DMS79 treated with DMSO at 0.1 percent for 48 hours (cell line): Measurements from ENCODE around the gene CRB1.

Source experiments
- DNase-seq: peaks from one replicate; lab custom pipeline; 2025; lab: John Stamatoyannopoulos, UW

The CRB1 gene

DNA sequence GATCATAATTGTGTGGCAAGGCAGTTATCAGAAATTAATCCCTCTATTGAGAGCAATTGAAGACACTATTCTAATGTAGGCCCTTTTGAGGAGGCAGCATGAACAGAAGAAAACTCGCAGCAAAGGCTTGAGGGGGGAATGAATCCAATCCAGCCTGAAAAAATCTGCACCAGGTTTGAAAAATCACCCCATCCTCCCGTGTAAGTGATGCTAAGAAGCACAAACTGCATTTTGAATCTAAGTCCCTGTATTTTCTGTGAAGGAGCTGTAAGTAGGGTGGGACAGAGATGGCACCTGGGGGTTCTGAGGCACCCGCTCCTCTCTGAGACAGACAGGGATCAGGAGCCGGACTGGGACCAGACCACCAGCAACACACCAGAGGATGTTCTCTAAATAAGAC is at the start of gene CRB1:
Gene CRB1 (plus strand): TSS at position 241 of the 400 bp plus-strand sequence. CDS start 161 bp downstream, outside the sequence.
- DNase-seq: no peak

DNA sequence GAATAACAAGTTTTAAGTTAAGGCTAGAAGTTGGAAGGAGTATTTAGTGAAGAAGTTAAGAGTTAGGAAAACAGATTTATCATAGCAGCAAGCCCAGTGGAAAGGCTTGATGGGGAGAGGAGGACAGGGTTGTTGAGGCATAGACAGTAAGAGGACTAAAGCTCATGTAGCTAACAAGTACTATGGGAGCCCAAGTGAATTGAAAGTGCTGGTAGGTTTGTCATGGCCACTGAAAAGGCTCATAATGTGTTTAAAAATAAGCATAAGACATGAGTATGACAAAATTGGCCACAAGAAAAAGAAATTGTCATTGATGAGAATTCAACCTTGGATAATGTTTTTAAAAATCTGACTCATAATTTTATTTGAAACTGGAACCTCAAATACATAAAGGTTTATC is 49.2 kb upstream of the CRB1 start:
- DNase-seq: no peak

DNA sequence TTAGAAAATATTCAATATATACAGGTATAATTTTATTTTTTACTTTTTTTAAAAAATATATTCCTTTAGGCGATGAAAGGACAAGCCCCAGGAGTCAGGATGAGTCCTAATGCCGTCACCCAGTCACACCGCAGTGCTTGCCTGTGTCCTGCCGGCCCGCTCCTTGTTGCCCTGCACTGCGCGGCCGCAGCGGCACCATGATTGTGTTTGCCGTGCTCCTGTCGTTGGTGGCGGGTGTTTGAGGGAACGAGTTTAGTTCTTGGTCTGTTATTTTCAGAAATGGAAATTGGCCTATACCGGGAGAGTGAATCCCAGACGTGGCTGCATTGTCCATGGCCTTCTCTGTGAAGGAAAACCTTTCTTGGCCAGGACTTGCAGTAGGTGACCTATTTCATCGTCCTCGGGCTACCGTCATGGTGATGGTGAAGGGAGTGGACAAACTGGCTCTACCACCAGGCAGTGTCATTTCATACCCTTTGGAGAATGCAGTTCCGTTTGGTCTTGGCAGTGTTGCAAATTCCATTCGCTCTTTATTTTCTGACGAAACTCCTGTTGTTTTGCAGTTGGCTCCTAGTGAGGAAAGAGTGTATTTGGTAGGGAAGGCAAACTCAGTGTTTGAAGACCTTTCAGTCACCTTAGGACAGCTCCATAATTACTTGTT is 45.9 kb upstream of the CRB1 start:
- DNase-seq: no peak

DNA sequence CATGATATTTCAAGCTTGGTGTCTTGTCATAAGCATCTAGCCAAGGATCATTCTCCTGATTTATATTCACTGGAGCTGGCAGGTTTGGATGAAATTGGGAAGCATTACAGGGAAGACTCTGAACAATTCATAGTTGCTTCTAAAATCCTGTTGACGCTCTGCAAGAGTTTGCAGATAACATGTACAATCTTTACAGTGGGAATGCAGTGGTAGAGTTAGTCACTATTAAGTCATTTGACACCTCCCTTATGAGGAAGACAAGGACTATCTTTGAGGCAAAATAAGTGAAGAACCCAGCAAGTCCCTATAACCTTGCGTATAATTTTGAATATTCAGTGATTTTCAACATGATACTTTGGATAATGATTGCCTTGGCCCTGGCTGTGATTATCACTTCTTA is 45.3 kb upstream of the CRB1 start:
- no peak for DNase-seq

- DNase-seq: no peak
These were observed 43.9 kb upstream of the CRB1 start for GRCh38 chr1:197224160-197224559.

- no peak for DNase-seq
These were observed 42.4 kb upstream of the CRB1 start for GRCh38 chr1:197225611-197226010.

DNA sequence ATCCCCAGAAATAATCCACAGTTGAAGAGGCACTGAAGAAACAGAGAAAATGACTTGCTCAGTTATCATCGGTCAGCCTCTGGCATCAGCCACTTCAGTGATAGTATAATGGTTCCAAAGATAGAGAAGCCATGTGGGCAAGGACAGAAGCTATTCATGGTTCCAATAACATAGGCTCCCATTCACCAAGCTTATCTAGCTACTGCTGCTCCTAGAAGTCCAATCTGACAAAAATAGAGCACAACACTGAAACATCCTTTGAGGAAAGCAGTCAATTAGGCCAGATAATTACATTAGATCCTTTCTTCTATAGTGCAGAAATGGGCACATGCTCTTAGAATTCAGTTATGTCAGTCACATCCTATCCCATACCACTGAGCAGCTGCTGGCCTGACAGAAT is 33.5 kb upstream of the CRB1 start:
- no peak for DNase-seq

- no peak for DNase-seq
These were observed 32.7 kb upstream of the CRB1 start for GRCh38 chr1:197235355-197235754.

DNA sequence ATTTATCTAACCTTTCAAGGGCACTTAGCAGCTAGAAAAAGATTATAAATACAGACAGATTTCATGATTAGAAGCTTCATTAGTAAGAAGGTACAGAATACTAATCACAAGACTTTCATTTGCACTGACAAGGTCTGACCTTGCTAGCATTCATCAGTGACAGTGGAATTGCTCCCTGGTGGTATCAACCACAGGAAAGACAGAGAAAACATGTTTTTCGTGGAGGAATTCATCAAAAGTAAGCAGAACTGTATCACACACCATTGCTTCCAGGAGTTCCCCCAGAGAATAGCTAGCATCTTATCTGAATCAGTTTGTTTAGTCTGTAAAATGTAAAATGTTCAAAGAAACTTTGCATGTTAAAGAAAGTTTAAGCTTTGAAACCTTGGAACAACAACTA is 20.6 kb upstream of the CRB1 start:
- no peak for DNase-seq

DNA sequence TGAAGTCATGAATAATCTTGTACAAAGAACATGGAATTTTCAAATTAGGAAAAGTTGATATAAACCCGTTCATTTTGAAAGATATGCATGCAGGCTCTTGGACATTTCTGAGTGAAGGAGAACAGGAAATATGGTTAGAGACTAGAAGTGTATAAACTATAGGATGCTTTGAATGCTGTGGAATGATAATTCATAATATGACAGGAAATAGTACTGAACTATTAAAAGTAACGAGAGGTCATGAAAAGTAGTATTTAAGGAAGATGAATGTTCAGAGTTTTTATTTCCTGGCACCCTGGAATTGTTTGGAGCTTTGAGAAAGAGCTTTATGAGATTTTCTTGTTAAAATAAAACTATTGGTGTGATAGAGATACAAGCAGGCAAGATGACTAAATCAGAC is 18.7 kb upstream of the CRB1 start:
- no peak for DNase-seq

DNA sequence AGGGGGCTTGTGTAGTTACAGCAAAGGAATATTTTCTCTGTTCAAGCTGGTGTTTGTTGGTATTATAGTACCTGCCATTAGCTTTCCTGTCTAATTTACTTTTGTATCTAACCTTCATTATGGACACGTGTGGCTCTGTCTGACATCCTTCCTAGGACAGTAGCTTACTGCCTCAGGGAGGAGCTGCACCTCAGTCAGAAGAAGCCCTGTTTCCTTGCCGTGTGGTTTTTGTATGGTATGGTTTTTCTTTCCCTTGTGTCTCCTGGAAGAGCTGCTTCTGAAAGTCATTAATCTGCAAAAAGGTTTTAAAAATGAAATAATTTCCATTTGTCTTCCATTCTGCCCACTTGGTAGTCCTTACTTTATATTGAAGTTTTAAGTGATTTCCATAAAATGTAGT is 17.4 kb upstream of the CRB1 start:
- DNase-seq: no peak

DNA sequence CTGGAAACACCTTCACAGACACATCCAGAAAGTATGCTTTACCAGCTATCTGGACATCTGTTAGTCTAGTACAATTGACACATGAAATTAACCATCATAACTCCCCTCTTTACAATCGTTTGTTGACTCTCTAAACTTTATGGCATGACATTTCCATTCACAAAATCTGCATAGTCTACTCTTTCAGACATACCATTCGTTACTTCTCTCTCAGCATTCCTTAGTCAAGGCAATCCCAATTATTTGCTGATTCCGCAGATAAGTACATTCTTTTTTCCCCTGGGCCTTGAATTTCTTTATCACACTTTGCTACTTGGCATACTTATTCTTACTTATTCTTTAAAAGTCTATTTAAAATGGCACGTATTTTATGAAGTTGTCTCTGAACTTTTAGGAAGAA is 15.1 kb upstream of the CRB1 start:
- no peak for DNase-seq

GRCh38 chr1:197254866-197255265 is 13.2 kb upstream of the CRB1 start:
- no peak for DNase-seq

DNA sequence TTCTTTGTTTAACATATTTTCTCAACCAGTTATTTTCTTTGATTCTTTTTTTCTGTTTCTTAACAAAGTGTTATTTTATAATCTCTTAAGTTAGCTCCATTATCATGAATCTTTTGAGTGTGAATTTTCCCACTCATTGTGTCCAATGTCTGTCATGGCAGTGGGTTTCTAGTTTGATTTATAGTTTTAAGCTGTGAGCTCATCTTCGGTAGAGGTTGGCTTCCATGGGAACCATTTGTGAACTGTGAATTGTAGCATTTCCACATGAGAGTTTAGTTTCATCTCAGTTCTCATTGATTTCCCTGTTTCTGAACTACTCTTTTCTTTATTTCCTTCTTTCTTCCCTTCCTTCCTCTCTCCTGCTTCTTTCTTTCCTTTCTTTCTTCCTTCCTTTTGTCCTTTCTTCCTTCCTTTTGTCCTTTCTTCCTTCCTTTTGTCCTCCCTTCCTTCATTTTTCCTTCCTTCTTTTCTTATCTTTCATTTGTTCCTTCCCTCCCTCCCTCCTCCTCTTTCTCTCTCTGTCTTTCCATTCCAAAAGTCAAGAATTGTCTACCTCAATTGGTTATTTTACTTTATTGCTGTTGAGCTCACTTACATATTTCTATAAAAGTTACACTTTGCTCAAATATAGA is 3.0 kb upstream of the CRB1 start:
- DNase-seq: no peak

GRCh38 chr1:197269053-197269452 is 1.0 kb downstream of the CRB1 start:
- no peak for DNase-seq

- DNase-seq: no peak
These were observed 4.7 kb downstream of the CRB1 start for GRCh38 chr1:197272791-197273190.

DNA sequence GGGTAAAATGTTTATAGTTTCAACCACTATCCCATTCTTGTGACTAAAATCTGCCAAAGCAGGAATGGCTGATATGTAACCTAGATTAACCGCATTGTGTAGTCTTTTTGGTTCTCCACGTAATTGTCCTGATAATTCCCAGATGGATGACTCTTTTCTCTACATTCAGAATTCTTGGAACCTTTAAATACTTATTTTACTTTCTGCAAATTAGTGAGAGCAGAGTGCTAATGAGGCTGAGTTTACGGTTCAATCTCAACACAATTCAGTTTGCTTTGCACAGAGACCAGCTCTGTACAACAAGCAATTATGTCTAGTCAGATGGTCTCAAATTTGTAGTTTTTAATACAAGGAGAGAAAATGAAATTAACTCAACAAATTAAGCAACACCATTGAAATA is 9.1 kb downstream of the CRB1 start:
- DNase-seq: no peak

DNA sequence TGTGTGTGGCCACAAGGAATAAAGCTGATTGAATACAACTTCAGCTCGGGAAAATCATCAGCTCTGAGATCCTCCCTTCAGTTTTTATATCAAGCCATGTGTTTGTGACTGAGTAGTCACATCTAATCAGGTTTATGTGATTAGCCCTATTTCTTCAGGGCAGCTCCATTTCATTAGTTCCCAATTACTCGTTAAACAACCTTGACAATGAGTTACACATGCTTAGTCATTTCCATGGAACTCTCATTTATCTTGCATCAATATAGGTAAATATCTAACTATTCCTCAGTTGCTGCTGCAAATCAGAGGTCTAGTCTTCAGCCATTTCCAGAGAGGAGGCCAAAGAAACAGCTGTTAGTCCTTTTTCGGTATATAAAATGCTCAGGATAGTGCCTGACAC is 16.3 kb downstream of the CRB1 start:
- no peak for DNase-seq

DNA sequence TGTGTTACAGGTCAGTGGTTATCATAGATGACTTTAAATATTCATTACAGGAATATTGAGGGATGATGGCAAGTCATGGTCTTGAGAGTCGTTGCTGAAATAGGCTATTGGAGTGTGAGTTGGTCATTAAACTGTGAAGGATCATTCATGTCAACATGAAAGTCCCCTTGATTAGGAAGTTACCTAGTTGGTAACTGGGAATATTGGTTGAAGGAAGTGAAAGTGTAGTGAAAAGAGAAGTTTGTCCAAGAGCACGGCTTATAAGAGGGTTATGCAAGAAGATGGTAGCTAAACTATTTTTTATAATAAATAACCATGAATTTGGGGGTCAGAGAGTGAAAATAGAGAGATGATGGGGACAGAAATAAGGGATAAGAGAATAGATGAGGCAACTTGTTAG is 16.9 kb downstream of the CRB1 start:
- DNase-seq: no peak

- no peak for DNase-seq
These were observed 17.6 kb downstream of the CRB1 start for GRCh38 chr1:197285526-197286205.

DNA sequence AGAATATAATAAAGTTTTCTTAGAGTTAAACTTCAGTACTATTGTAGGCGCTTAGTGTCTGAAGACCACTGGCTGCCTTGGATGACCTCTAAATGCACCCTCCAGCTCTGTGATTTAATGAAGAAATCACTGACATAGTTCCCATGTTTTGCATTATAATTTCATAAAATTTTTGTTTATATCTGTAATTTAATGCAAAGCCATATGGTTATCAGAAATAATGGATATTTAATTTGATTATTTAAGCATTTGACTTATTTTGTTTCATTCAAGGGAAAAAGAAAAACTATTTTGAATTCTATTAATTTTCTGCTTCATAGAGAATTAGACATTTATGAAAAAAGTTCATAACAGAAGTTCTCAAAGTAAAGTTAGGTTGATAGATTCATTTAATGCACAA is 18.6 kb downstream of the CRB1 start:
- no peak for DNase-seq

- no peak for DNase-seq
These were observed 19.8 kb downstream of the CRB1 start for GRCh38 chr1:197287863-197288262.

DNA sequence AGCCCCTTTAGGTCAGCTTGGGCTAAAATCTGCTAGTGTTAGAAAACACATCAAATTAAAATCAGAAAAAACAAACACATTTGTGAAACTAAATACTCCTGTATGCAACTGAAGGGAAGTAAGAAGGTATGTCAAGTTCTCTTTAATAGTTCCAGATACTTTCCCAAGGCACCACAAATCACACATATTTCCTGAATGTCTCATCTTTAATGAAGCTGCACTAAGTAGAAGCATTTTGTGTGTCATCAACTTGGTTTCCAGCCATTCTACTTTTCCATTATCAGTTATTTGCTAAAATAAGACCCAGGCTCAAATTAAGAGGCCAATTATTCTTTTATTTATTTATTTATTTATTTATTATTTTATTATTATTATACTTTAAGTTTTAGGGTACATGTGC is 34.7 kb downstream of the CRB1 start:
- DNase-seq: no peak

- DNase-seq: no peak
These were observed 35.4 kb downstream of the CRB1 start for GRCh38 chr1:197303463-197303862.
